ENCODE results near the gene PLEKHA5. TPM values are rescaled to one million over a fixed set of nuclear protein-coding genes. Genes with fewer than 3 reads are reported as not detected.

Gene PLEKHA5
- total RNA-seq: 10 to 100 TPM; 31.0 to 32.7 TPM

- Histone ChIP-seq H3K9ac (ENCODE audit: low read depth in 2 of 2, low read length in 2 of 2) (peak within 1 kb of the TSS; percentile 80 to 90), H3K9me3 (no peaks in the 10 kb centered on the region), H3K36me3 (no peaks in the 10 kb centered on the region), H3K4me3 (peak within 1 kb of the TSS; percentile 90), H3K27ac (peak within 1 kb of the TSS; percentile 88), H3K27me3 (no peaks in the 10 kb centered on the region), H3K4me1 (no peaks in the 10 kb centered on the region)
- no peak for TF ChIP-seq CTCF (IDR thresholded peaks at IDR 0.05)
- DNase-seq: peak; percentile 70
- intact Hi-C loops (cut with DNase I): no loop called here
Observed at GRCh38 chr12:19129486-19130223, at the start of gene PLEKHA5. Gene PLEKHA5, plus strand, starts transcription at chr12:19129733. Its CDS starts 67 bp downstream, at chr12:19129800.

GRCh38 chr12:19080918-19081317 lies 48.6 kb upstream of the PLEKHA5 start:
- Histone ChIP-seq H3K9ac (ENCODE audit: low read depth in 2 of 2, low read length in 2 of 2) (no peak overlapping the region), H3K4me3 (no peak overlapping the region), H3K9me3 (no peaks in the 10 kb centered on the region), H3K27ac (no peak overlapping the region), H3K4me1 (no peaks in the 10 kb centered on the region), H3K27me3 (no peaks in the 10 kb centered on the region), H3K36me3 (no peaks in the 10 kb centered on the region)
- TF ChIP-seq CTCF (IDR thresholded peaks at IDR 0.05): no peak
- intact Hi-C loops (cut with DNase I): no loop called here
- DNase-seq: no peak

- no peaks in the 10 kb centered on the region for H3K27me3 ChIP-seq
- H3K9ac ChIP-seq (ENCODE audit: low read depth in 2 of 2, low read length in 2 of 2): no peak overlapping the region
- H3K9me3 ChIP-seq: no peaks in the 10 kb centered on the region
- intact Hi-C loops (cut with DNase I): no loop called here
- no peak overlapping the region for H3K27ac ChIP-seq
- H3K4me3 ChIP-seq: no peak overlapping the region
- DNase-seq: no peak
- no peaks in the 10 kb centered on the region for H3K4me1 ChIP-seq
- H3K36me3 ChIP-seq: no peaks in the 10 kb centered on the region
- no peak for TF ChIP-seq CTCF (IDR thresholded peaks at IDR 0.05)
Observed at GRCh38 chr12:19082365-19082911, 47.1 kb upstream of the PLEKHA5 start.

- TF ChIP-seq CTCF (IDR thresholded peaks at IDR 0.05): no peak
Observed at GRCh38 chr12:19084547-19084946, 45.0 kb upstream of the PLEKHA5 start.

GRCh38 chr12:19085090-19085489 lies 44.4 kb upstream of the PLEKHA5 start:
- no peaks in the 10 kb centered on the region for H3K36me3 ChIP-seq
- H3K4me1 ChIP-seq: no peaks in the 10 kb centered on the region
- no peak for TF ChIP-seq CTCF (IDR thresholded peaks at IDR 0.05)
- no peak overlapping the region for H3K27ac ChIP-seq
- no peaks in the 10 kb centered on the region for H3K9me3 ChIP-seq
- DNase-seq: no peak
- no peak overlapping the region for H3K4me3 ChIP-seq
- intact Hi-C loops (cut with DNase I): no loop called here
- no peak overlapping the region for H3K9ac ChIP-seq (ENCODE audit: low read depth in 2 of 2, low read length in 2 of 2)
- no peaks in the 10 kb centered on the region for H3K27me3 ChIP-seq

More at GRCh38 chr12:19084547-19084946, 45.0 kb upstream of the PLEKHA5 start:
- no peaks in the 10 kb centered on the region for H3K4me1 ChIP-seq
- intact Hi-C loops (cut with DNase I): no loop called here
- no peaks in the 10 kb centered on the region for H3K27me3 ChIP-seq
- no peak overlapping the region for H3K4me3 ChIP-seq
- no peaks in the 10 kb centered on the region for H3K36me3 ChIP-seq
- no peaks in the 10 kb centered on the region for H3K9me3 ChIP-seq
- no peak for DNase-seq
- H3K27ac ChIP-seq: no peak overlapping the region
- no peak overlapping the region for H3K9ac ChIP-seq (ENCODE audit: low read depth in 2 of 2, low read length in 2 of 2)

All from colonic mucosa (tissue), 4 donors.